T-cell (primary cell): ENCODE data around the gene PRODH2. TPM values are rescaled to one million over a fixed set of nuclear protein-coding genes. Genes with fewer than 3 reads are reported as not detected.

Source experiments
- ATAC-seq, 4 experiments: fragments of 200-7000 bp in 3 of 4; fragments of 150-1000 bp in 1 of 4; cut with Tn5 transposase; replicated peaks in 1 of 4; 1 replicate in 3 of 4; 2 replicates in 1 of 4; pipeline ENCODE4 v1.10.0; 2021; ENCODE audit warnings: moderate library complexity in 3 of 4, mild to moderate bottlenecking in 2 of 4, moderate number of reproducible peaks in 1 of 4
- CTCF ChIA-PET, 2 donors: fragments of 300-600 bp; sonication (Branson Sonifier 250); formaldehyde crosslinking; loops; one replicate each; lab custom pipeline; 2022; ENCODE audit warnings: antibody characterized with exemption in 2 of 2; lab: Charles Lee
- POLR2A ChIA-PET, 2 donors: fragments of 300-600 bp; sonication (Branson Sonifier 250); formaldehyde crosslinking; loops; one replicate each; lab custom pipeline; 2022; ENCODE audit warnings: antibody characterized with exemption in 2 of 2; lab: Charles Lee
- DNase-seq, 35 experiments: peaks; one replicate each; pipeline versions ENCODE4 v3.0.0 to v3.0.0-alpha.2; 2013 to 2023
- H3K27ac ChIP-seq: one replicate; pipeline ENCODE4 v1.5.1; 2013; ENCODE audit warnings: low read length
- H3K27me3 ChIP-seq, 2 experiments: replicated peaks in 1 of 2; 1 replicate in 1 of 2; 2 replicates in 1 of 2; pipeline versions ENCODE4 v1.6.1 to v1.7.0; 2013; ENCODE audit warnings: low read length in 1 of 2, mixed read lengths in 1 of 2; ENCODE audit not compliant: control insufficient read depth in 2 of 2, insufficient read depth in 2 of 2; ENCODE audit errors: extremely low read depth in 1 of 2
- H3K36me3 ChIP-seq, 2 donors: 1 replicate in 1 of 2; 2 replicates in 1 of 2; pipeline versions ENCODE4 v1.6.1 to v1.7.0; 2013; ENCODE audit warnings: low read length in 1 of 2; ENCODE audit not compliant: control insufficient read depth in 2 of 2, insufficient read depth in 1 of 2; ENCODE audit errors: extremely low read depth in 1 of 2
- H3K4me1 ChIP-seq, 2 experiments: 1 replicate in 1 of 2; 2 replicates in 1 of 2; pipeline versions ENCODE4 v1.6.1 to v1.7.0; 2013; ENCODE audit warnings: low read length in 2 of 2, mixed read lengths in 1 of 2; ENCODE audit not compliant: insufficient read depth in 2 of 2, control insufficient read depth in 1 of 2; ENCODE audit errors: extremely low read depth in 1 of 2
- H3K4me3 ChIP-seq, 2 donors: 1 replicate in 1 of 2; 2 replicates in 1 of 2; pipeline versions ENCODE4 v1.5.1 to v1.7.0; 2013; ENCODE audit warnings: mild to moderate bottlenecking in 2 of 2, low read length in 1 of 2, moderate library complexity in 1 of 2; ENCODE audit not compliant: control insufficient read depth in 1 of 2; ENCODE audit errors: extremely low read depth in 1 of 2
- H3K9me3 ChIP-seq: 2 replicates; pipeline ENCODE4 v1.7.0; 2013
- H3K27ac Mint-ChIP-seq, 2 donors: one replicate each; pipeline ENCODE4 v1.8.0; 2020 to 2021; ENCODE audit warnings: mild to moderate bottlenecking in 2 of 2, mixed read lengths in 2 of 2
- H3K27me3 Mint-ChIP-seq, 2 donors: one replicate each; pipeline ENCODE4 v1.8.0; 2021 to 2022; ENCODE audit warnings: mixed read lengths in 2 of 2
- H3K36me3 Mint-ChIP-seq: one replicate; pipeline ENCODE4 v1.8.0; 2021; ENCODE audit warnings: mixed read lengths
- H3K4me1 Mint-ChIP-seq, 3 donors: one replicate each; pipeline ENCODE4 v1.8.0; 2020 to 2022; ENCODE audit warnings: mixed read lengths in 3 of 3, mild to moderate bottlenecking in 1 of 3
- H3K4me3 Mint-ChIP-seq, 3 donors: one replicate each; pipeline ENCODE4 v1.8.0; 2020 to 2022; ENCODE audit warnings: mild to moderate bottlenecking in 3 of 3, mixed read lengths in 3 of 3, moderate library complexity in 3 of 3
- H3K9me3 Mint-ChIP-seq, 3 donors: one replicate each; pipeline ENCODE4 v1.8.0; 2020 to 2022; ENCODE audit warnings: mixed read lengths in 3 of 3
- WGBS: methylation state at CpG from one replicate; pipeline ENCODE4 v1.1.5; 2013; ENCODE audit warnings: missing lambda C conversion rate; ENCODE audit not compliant: insufficient coverage; 5-methylcytosine and 5-hydroxymethylcytosine counted together
- total RNA-seq, 35 experiments: library from RNA in 6 of 35; stranded (reverse) in 6 of 35; fragments of 120-200 nt in 1 of 35; gene quantifications; one replicate each; pipeline versions ENCODE4 v1.2.1 to v1.2.4 and lab custom pipeline; 2013 to 2026

The PRODH2 gene
- total RNA-seq (not detected), total RNA-seq (lab: John Stamatoyannopoulos, UW) (0 to 0.19 (median 0) reads per million in 29 experiments)
- total RNA-seq (2013), result not detected

GRCh38 chr19:35812220-35813042, at the start of gene PRODH2:
PRODH2 (minus strand) TSS chr19:35812845; CDS start chr19:35812805, 40 bp downstream.
- no peaks in the 10 kb centered on the region for H3K9me3 ChIP-seq
- ATAC-seq (no peak), DNase-seq (no peak)
- H3K27me3 Mint-ChIP-seq, result peaks cover 25% of the 10 kb centered on the region in 2 donors
- peaks cover 2 to 33% of the 10 kb centered on the region in 2 experiments for H3K27me3 ChIP-seq
- no peaks in the 10 kb centered on the region for H3K9me3 Mint-ChIP-seq
- no peak within 1 kb of the TSS for H3K4me3 Mint-ChIP-seq
- no peak within 1 kb of the TSS for H3K27ac Mint-ChIP-seq
- ChIA-PET CTCF (no interaction called here), POLR2A (no interaction called here)
- no peaks in the 10 kb centered on the region for H3K4me1 ChIP-seq
- no peaks in the 10 kb centered on the region for H3K4me1 Mint-ChIP-seq
- no peaks in the 10 kb centered on the region for H3K36me3 ChIP-seq
- H3K4me3 ChIP-seq, result no peak within 1 kb of the TSS
- H3K36me3 Mint-ChIP-seq, result no peaks in the 10 kb centered on the region
- 76% methylated on average over 23 of the region's 26 CpGs for WGBS
- H3K27ac ChIP-seq, result no peak within 1 kb of the TSS

GRCh38 chr19:35861640-35862160, 49.1 kb upstream of the PRODH2 start:
- H3K4me1 ChIP-seq, result peaks cover 0 to 15% of the 10 kb centered on the region in 2 experiments
- Mint-ChIP-seq H3K4me3 (no peak overlapping the region), H3K27ac (peak overlapping the region in 1 of 2 donors; percentile 27), H3K4me1 (peaks cover 5 to 12% (median 12%) of the 10 kb centered on the region in 3 donors), H3K36me3 (no peaks in the 10 kb centered on the region), H3K9me3 (no peaks in the 10 kb centered on the region), H3K27me3 (peaks cover 37 to 78% of the 10 kb centered on the region in 2 donors)
- CTCF ChIA-PET, result no interaction called here
- DNase-seq (no peak), ATAC-seq (no peak)
- no peak overlapping the region for H3K4me3 ChIP-seq
- no peaks in the 10 kb centered on the region for H3K36me3 ChIP-seq
- no peaks in the 10 kb centered on the region for H3K9me3 ChIP-seq
- no peak overlapping the region for H3K27ac ChIP-seq
- 56% methylated on average over 18 of the region's 19 CpGs for WGBS
- POLR2A ChIA-PET, result no interaction called here
- peaks cover 9 to 76% of the 10 kb centered on the region in 2 experiments for H3K27me3 ChIP-seq

- H3K9me3 ChIP-seq, result no peaks in the 10 kb centered on the region
- Mint-ChIP-seq H3K4me1 (peaks cover 5 to 12% (median 12%) of the 10 kb centered on the region in 3 donors), H3K27me3 (peaks cover 32 to 71% of the 10 kb centered on the region in 2 donors), H3K27ac (no peak overlapping the region), H3K36me3 (no peaks in the 10 kb centered on the region), H3K9me3 (no peaks in the 10 kb centered on the region), H3K4me3 (no peak overlapping the region)
- no peak for DNase-seq
- WGBS, result 16% methylated on average over 44 of the region's 55 CpGs
- no peaks in the 10 kb centered on the region for H3K36me3 ChIP-seq
- CTCF ChIA-PET, result no interaction called here
- POLR2A ChIA-PET, result no interaction called here
- H3K27ac ChIP-seq, result no peak overlapping the region
- ATAC-seq, result no peak
- H3K4me1 ChIP-seq, result peaks cover 0 to 21% of the 10 kb centered on the region in 2 experiments
- peaks cover 8 to 78% of the 10 kb centered on the region in 2 experiments for H3K27me3 ChIP-seq
- no peak overlapping the region for H3K4me3 ChIP-seq
Measured at GRCh38 chr19:35860818-35861639, 48.4 kb upstream of the PRODH2 start.

- H3K27me3 Mint-ChIP-seq, result peaks cover 33 to 69% of the 10 kb centered on the region in 2 donors
- CTCF ChIA-PET, result no interaction called here
- DNase-seq (no peak), ATAC-seq (no peak)
- H3K4me3 Mint-ChIP-seq, result no peak overlapping the region
- Histone ChIP-seq H3K4me3 (no peak overlapping the region), H3K9me3 (no peaks in the 10 kb centered on the region), H3K4me1 (peaks cover 0 to 25% of the 10 kb centered on the region in 2 experiments), H3K27ac (no peak overlapping the region), H3K36me3 (no peaks in the 10 kb centered on the region), H3K27me3 (peaks cover 8 to 79% of the 10 kb centered on the region in 2 experiments)
- no peaks in the 10 kb centered on the region for H3K36me3 Mint-ChIP-seq
- 20% methylated on average over 24 of the region's 24 CpGs for WGBS
- no peak overlapping the region for H3K27ac Mint-ChIP-seq
- POLR2A ChIA-PET, result no interaction called here
- H3K4me1 Mint-ChIP-seq, result peaks cover 5 to 12% (median 12%) of the 10 kb centered on the region in 3 donors
- no peaks in the 10 kb centered on the region for H3K9me3 Mint-ChIP-seq
Measured at GRCh38 chr19:35860436-35860817, 47.8 kb upstream of the PRODH2 start.

- Histone ChIP-seq H3K9me3 (no peaks in the 10 kb centered on the region), H3K27ac (no peak overlapping the region), H3K4me1 (peaks cover 0 to 25% of the 10 kb centered on the region in 2 experiments), H3K4me3 (no peak overlapping the region), H3K27me3 (peaks cover 8 to 82% of the 10 kb centered on the region in 2 experiments), H3K36me3 (no peaks in the 10 kb centered on the region)
- no peak overlapping the region for H3K27ac Mint-ChIP-seq
- H3K9me3 Mint-ChIP-seq, result no peaks in the 10 kb centered on the region
- no peaks in the 10 kb centered on the region for H3K36me3 Mint-ChIP-seq
- peaks cover 5 to 12% (median 12%) of the 10 kb centered on the region in 3 donors for H3K4me1 Mint-ChIP-seq
- CTCF ChIA-PET, result no interaction called here
- peaks cover 36 to 69% of the 10 kb centered on the region in 2 donors for H3K27me3 Mint-ChIP-seq
- POLR2A ChIA-PET, result no interaction called here
- no peak overlapping the region for H3K4me3 Mint-ChIP-seq
- ATAC-seq (no peak), DNase-seq (no peak)
- WGBS, result no CpG with 5 or more reads among the region's 4 CpGs
Measured at GRCh38 chr19:35859414-35859813, 46.8 kb upstream of the PRODH2 start.

GRCh38 chr19:35858311-35858710, 45.7 kb upstream of the PRODH2 start:
- Histone ChIP-seq H3K27ac (no peak overlapping the region), H3K4me3 (no peak overlapping the region), H3K36me3 (no peaks in the 10 kb centered on the region), H3K4me1 (peaks cover 0 to 25% of the 10 kb centered on the region in 2 experiments), H3K9me3 (no peaks in the 10 kb centered on the region), H3K27me3 (peaks cover 8 to 89% of the 10 kb centered on the region in 2 experiments)
- H3K27ac Mint-ChIP-seq, result no peak overlapping the region
- H3K4me1 Mint-ChIP-seq, result peaks cover 5 to 12% (median 12%) of the 10 kb centered on the region in 3 donors
- peak overlapping the region in 2 of 3 donors; percentile 46 to 77 for H3K4me3 Mint-ChIP-seq
- ChIA-PET POLR2A (interaction anchor here in 1 of 2 donors (0.7 kb wide), 1 partner anchor 357 kb away, joined by 5 read pairs; no protein-coding TSS in a partner anchor), CTCF (no interaction called here)
- DNase-seq, result no peak
- WGBS, result 90% methylated on average over 6 of the region's 6 CpGs
- H3K27me3 Mint-ChIP-seq, result peaks cover 39 to 72% of the 10 kb centered on the region in 2 donors
- no peaks in the 10 kb centered on the region for H3K36me3 Mint-ChIP-seq
- ATAC-seq, result no peak
- no peaks in the 10 kb centered on the region for H3K9me3 Mint-ChIP-seq
